Stimulated activated CD4-positive, alpha-beta T cell treated with anti-CD3 and anti-CD28 coated beads, Interleukin-2, amount 100 ng/mL, for 24 hours (primary cell): ENCODE measurements around the gene STAT4.

Experiments used
- DNase-seq, 2 donors: peaks; one replicate each; pipeline ENCODE4 v3.0.0-alpha.2; 2020

The STAT4 gene

DNA sequence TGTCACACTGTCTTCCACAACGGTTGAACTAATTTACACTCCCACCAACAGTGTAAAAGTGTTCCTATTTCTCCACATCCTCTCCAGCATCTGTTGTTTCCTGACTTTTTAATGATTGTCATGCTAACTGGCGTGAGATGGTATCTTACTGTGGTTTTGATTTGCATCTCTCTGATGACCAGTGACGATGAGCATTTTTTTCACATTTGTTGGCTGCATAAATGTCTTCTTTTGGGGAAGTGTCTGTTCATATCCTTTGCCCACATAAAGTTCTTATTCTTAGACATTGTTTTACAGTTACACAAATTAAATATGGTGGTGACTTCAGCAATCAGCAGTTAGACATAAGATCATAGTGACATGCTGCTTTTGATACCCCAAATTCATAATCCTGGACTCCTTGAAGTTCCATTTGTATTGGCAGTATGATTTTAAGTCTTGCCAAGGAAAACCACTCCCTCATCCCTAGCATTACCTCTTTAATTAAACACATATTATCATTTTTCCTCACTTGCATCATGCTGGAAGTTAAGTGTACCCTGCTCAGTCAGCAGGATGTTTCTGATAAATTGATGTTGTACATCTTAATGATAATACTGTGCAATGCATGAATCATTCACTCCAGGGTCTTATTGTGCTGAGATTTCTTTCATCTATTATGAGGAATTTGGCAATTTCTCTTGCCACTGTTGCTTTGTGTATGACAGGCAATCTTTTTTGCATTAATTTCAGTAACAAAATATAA is 69.2 kb downstream of the STAT4 start:
- DNase-seq: no peak

DNA sequence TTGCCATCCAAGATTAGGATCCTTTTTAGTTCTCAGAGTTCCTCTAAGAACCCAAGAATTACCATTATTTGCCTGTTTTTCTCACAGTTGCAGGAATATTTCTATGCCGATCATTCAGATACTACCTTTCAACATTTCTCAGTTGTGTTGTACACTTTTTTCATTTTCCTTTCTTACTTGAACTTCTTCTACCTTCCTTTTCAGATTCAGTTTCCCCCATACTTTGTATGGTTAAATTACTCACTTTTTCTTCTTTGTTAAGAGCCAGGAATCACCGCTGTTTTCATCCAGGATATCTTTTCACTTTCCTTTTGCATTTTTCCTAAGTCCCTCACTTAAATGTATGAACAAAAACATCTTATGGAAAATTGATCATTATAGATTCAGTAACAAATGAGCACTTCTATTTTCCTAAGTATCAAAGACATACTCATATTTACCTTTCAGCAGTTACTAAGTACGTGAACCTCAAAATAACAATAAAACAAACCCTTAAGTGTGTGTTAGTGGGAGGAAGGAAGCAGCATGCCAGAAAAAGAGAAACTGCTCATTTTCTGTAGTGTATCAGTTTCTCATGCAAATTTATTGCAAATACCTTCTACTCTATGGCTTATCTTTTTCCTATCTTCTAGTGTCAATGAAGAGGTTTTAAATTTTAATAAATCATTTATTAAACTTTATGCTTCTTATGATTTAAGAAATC is 72.5 kb downstream of the STAT4 start:
- DNase-seq: no peak

DNA sequence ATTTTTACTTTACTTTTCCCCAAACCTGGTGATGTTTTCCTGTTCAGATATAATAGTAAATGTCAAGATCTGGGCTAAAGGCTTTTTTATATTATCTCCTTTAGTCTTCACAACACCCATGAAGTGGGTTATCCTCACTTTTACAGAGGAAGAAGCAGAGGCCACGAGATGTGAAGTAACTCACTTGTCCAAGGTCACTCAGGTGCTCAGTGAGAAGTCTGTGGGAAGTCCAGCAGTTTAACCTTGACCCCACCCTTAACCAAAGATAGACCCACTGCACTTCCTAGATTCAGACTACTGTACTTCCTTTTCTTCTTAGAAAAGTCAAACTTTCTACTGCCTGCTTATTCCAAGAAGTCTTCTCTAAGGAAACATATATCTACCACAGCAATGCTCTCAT is 80.5 kb downstream of the STAT4 start:
- DNase-seq: no peak

DNA sequence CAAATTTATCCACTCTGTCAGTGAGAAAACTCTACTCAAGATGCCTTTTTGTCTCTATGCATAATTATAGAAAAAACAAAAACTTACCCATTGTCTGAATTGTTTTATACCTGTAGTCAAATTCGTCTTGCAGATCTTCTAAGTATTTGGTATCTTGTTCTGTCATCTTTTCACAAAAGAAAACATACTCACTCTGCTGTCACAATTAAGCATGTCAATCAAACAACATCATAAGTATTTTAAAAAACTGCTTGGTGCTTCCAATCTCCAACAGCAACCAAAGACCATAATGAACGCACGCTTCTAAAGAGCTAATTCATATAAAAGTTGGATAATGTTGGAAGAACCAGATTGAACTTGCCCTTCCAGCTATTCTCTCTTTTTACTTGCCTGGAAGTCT is 81.2 kb downstream of the STAT4 start:
- DNase-seq: no peak

DNA sequence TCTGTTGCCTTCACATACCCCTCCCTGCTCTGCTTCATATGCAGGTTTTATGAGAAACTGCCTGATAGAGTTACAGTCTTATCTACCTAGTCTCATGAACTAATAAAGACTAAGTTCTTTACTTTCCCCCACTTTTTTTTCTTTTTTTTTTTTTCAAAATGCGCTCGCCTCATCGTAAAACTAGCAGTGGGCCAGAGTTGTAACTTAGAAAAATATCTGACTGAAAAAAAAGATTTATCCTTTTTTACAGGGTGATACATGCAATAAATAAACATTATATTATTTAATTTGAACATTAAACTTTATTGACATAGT is 83.9 kb downstream of the STAT4 start:
- no peak for DNase-seq

DNA sequence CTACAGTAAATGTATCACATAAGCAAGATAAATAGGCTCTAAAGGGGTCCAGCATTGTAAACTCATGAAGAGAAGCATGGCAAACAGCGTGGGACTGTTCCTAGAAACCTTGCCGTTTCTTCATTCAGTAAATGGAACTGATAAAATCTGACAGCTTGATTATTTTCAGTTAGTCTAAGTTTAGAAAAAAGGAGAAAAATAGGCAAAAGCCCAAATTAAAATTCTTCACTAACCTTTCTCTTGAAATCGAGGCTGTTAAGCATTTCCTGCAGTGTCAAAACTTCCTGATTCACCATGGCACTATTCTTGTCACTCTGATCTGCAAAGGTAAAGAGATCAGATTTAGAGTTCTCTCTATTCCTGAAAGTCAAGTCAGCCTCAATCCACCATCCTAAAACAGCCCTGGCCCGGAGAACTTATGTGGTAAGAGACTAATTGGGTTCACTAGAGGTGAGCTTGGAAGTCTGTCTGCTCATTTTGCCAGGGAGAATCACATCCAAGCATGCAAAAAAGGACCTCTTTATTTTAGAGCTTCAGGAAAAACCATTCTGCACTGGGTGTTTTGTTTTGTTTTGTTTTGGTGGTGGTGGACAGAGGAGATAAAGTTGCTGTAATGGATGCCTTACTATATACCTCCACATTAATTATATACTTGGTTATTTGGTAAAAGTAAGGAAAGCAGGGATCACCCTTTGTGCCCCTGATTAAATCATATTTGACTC is 84.4 kb downstream of the STAT4 start:
- no peak for DNase-seq

DNA sequence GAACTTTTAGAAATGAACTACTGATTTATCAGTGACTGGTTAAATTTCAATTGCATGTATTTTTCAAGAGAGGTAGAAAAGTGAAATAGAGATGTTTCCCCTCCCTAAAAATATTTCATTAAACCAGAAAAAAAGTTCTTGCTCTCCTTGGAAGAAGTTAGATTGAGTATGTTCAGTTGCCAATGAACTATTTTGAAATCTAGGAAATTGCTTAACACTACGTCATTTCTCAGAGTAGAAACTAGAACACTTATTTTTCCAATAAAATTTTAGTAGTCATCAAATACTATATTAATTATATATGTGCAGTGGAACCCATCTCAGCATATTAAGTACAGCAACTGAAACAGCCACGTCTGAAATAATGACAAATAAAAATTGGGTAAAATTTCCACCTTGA is 85.0 kb downstream of the STAT4 start:
- no peak for DNase-seq

DNA sequence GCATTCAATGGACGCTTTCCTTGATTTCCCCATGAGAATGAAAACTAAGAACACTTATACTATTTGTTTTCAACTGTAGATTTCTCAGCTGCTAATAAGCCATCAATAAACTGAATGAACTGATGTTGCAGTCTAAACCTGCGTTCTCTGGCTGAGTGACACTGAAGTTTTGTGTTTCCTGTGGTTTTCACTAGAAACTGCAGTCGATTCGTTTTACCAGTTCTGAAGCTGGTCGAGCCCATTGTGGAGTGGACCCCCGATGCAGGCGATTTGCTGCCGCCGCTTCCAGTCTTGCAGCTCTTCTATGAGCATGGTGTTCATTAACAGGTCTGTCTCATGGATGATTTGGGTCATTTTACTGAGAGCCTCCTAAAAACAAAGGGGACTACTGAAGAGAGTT is 86.2 kb downstream of the STAT4 start:
- peak in 1 of 2 donors; percentile 23 for DNase-seq

DNA sequence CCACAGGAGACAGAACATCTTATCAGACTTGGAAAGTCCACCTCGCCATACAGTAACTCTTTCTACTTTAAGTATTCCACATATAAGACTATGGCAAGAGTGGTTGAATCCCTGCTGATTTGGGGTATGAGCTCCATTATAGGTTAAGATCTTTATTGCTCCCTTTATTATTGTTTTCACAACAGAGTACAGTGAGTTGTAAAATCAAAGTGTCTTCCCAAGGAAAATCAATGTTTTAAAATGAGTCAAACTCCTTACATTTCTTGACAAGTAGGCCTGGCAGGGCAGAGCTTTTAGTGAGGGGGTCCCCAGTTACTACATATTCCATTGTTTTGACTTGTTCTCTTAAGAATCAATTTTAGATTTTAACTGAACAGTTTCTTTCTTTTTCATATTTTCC is 87.2 kb downstream of the STAT4 start:
- DNase-seq: no peak

DNA sequence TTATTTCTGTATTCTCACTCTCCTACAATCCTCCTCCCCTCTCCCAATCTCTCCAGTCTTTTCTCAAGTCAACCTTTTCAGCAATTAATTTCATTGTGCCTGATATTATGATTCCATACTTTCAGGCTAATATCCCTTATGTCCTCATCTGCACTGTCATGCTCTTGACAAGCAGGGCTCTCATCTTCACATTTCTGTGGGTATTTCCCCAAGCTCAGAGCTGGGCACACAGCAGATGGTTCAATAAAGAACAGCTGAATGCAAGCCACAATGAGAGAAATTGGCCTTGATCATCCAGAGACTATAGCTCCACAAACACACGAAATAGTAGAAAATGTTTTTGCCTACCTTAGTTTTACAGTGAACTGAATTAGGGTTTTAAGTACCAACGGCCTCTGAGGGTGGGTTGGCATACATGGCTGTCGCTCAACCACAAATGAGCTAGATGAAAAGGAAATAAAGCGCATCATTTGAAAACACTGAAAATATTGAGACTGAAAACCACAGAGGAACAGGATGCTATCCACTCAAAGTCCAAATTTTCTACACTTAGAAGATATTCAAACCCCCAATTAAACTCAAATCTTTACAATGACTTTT is 89.3 kb downstream of the STAT4 start:
- DNase-seq: no peak

DNA sequence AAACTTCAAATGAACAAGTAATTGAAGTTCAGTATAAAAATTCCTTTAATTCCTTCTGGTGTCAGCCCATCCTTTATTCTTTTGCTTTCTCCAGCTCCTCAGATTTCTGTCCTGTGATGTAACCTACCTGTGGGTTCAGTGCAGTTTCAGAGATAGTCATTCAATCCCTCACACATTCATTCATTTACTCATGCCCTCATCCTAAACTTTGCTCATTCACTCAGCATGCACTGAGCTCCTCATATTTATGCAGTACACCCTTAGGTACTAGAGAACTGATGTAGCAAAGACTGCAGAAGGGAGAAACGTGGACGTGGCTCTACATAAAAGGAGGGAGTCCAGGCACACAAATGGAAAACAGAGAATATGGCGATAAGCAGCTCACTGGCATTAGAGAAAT is 91.5 kb downstream of the STAT4 start:
- no peak for DNase-seq

DNA sequence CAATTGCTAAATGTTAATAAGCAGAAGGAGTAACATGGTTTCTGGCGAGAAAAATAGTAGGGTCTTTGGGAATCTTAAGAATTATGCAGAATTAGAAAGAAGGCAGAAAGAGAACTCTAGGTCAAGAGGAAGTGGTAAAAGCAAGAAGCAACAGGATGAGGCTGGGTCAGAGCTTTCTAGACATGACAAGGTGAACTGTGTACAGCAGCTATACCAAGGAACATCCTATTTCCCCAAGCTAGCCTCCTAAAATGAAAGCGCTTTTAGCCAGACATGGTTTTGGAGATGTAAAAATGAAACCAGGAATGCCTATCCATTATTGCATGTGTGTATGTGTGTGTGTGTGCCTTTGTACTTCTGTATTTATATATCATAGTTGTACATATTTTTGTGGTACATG is 94.6 kb downstream of the STAT4 start:
- DNase-seq: no peak

DNA sequence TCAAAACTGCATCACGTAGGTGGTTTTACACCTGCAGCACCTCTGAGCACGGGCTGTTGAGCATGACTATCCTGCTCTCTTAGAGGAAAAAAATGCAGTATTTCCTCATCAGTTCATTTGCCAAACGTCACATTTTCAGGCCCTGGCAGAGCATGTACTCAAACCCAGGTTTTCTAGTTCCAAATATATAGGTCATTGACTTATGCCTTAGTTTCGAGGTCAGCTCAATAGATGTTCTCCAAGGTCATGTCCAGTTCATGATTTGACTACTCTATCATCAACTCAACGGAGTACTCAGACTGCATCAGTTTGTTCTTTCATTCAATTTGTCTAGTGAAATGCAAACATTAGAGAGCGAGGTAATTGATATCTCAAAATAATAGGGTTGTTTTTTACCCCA is 97.5 kb downstream of the STAT4 start:
- no peak for DNase-seq

DNA sequence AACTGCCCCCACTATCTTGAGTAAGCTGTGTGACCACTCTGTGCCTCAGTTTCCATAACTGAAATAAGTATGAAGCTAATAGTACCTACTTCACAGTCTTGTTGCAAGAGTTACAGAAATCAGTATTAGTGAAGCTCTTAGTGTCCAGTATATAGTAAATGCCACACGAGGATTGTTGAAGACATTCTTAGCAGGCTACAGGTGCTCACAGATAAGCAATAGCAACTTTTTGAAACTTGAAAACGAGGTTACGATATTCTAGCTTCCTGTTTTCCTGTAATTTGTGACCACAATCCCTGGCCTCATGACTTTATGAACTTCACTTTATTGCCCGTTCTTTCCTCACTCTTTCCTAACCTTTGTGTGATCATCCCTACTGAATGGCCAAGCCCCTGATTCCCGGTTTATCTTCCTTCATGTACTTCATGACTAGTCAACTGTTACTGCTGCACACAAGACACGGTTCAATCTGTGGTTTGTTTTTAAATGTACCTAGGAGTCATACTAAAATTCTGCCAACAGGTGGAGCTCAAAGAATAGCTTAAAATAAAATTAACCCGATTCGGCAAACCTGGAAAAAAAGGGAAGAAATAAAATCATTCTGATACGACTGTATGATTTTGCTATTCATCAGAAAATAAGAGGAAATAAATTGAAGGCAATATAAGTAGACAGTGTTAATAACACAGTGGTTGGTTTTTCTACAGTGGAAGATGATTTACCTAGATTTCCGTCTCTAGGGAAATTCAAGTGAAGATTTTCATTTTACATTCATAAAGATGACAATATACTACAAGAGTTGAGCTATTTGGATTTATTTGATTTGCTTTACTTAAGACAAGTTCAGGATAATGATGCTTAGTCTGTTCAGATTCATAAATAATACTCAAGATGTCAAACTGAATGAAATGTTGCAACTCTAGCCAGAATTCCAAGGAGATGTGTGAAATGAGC is 98.7 kb downstream of the STAT4 start:
- no peak for DNase-seq

DNA sequence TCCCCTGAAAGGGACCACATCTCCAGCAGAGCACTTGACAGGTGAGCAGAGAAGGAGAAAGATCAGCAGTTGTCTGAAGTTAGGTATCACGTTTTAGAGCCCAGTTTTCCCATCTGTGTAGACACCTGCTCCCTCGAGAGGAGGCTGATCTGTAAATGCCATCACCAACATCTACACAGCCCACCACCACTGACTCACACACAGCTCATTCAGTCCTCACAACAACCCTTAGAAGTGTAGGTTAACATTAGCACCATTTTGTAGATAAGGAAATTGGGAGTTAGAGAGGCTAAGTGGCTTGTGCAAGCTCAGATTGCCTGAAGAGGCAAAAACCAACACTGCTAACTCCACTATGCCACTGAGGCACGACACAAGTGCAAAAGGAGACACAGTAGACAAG is 99.6 kb downstream of the STAT4 start:
- DNase-seq: no peak

DNA sequence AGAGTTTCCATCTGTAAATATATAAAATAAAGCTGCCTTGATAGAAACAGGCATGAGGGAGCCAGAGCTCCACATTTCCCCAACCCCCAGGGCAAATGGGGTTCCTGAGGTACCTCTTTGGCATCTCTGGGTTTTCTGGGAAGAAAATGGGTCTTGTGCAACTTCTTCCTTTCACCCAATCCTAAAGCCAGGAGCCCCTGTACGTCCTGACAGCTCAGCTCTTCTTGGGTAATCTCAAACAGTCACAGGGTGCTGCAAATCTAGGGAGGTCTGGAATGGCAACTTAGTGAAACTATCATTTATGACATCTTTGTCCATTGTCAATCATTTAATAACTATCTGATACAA is 100.2 kb downstream of the STAT4 start:
- DNase-seq: no peak

DNA sequence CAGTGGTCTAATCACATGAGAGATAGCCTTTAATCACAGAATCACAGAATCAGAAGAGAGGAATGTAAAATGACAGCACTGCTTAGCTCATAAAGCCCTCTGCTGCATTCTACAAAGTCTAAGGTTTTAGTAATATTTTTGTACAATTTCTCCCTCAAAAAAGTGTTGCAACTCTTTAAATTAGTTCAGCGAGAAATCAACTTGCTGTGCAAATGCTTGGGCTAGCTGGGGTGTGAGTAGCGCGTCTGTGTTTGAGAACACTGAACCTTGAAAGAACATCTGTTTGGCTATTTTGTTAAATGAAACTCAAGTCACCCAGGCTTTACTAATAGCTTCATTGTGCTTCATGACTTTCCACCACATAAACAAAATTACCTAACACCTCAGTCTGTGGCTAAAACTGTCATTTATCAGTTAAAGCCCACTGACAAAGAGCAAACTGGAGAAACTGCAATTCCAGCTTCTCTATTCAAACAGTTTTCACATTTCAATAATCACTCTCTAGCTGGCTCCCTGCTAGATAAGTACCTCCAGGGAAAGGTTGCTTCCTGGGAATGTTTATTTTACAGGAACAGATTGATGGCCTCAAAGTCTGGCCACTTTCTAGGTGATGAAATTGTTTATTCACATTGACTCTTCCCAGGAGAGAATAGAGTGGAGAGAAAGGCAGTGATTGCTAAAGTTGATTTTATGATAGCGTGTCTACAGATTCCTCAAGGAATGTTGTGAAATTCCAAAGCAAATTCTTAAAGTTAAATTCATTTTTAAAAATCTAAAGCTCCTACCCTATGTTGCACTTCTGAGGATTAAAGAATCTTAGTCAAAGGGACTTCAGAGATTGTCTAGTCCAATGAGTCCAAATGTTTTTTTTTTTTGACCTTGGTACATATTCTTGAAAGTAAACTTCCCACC is 100.8 kb downstream of the STAT4 start:
- DNase-seq: no peak

DNA sequence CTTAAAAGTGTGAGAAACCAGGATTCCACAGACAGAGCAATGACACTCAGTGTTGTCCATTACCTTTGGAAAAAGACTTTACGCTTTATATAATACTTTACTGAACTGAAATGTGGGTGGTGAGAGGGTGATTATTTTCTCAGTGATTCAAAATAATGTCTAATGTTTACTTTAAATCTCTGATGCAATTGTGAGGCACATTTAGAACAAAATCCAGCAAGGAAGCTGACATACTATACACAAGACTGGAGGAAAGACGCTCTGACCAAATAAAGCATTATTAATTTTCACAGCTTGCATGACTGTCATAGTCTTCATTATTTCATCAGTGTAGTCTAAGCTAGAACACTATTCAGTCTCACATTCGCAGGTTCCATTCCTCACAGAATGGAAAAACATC is 102.7 kb downstream of the STAT4 start:
- DNase-seq: no peak

DNA sequence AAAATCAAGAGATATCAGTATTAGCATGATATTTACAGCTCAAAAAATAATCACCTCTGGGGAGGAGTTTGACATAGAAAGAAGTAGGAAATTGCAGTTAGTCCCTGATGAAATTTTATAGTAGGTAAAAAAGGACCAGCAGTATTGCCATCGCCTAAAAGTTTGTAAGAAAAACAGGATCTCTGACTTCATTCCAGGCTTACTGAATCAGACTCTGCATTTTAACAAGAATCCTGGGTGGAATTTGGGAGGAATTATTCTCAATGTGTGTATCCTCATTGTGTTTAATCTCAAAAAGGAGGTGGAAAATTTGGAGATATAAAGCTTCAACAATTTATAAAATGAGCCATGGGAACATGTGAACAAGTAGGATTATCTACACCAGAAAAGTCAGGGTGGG is 105.7 kb downstream of the STAT4 start:
- no peak for DNase-seq

DNA sequence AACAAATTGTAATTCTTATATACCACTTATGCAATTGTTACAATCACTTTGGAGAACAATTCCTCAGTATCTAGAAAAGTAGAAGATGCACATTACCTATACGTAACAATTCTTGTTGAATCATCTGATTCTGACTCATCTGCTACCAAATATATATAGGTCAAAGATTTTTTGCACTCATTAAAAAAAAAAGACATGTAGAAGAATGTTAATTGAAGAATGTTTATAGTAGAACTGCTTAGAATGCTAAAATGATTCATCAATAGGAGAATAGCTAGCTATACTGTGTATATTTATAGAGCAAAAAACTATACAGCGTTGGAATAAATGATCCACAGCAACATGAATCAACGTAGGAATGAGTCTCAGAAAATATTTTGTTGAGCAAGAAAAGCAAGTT is 107.4 kb downstream of the STAT4 start:
- no peak for DNase-seq

DNA sequence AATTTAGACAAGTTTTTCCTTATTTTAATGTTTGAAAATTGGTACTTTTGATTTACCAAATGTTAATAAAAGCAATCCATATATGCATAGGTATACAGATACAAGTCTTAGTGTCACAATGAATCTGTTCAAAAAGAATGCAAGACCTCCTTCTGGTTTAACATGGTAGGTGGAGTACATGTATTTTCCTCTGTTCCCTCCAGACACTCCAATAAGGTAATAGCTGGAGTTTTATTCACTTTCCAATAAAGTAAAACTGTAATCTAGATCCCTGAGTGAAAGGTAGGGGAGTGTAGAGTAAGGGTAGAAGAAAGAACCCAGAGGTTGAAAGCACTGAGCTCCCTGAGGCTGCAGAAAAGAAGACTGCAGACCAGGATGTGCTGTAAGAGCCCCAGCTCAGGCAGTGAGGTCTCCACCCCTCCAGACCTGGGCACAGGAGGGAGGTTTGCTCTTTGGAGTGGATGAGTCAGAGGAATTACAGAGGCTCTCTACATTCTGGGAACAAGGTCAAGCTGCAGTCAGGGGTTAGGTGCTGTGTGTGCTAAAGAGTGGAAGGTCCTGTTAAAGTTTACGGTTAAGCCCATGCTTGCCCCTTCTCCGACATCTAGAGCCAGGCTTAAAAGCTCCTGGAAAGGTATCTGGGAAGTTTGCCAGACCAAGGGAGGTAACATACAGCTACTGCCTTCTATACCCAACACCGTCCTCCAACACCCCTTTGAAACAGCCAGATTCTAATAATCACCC is 109.2 kb downstream of the STAT4 start:
- DNase-seq: no peak
